Measurements from ENCODE around the gene USP9Y.

USP9Y gene

GRCh38 chrY:12841368-12841767, 140.3 kb downstream of the USP9Y start:
- Histone ChIP-seq H3K4me3 (ENCODE audit: low read length) (no peak overlapping the region), H3K27me3 (ENCODE audit: control insufficient read depth, low read length) (no peaks in the 10 kb centered on the region), H3K36me3 (ENCODE audit: control insufficient read depth, low read length) (no peaks in the 10 kb centered on the region), H3K27ac (ENCODE audit: low read depth, low read length) (no peak overlapping the region), H3K4me1 (ENCODE audit: control insufficient read depth, low read length) (no peaks in the 10 kb centered on the region), H3K9me3 (ENCODE audit: control insufficient read depth, insufficient read depth, low read length) (no peaks in the 10 kb centered on the region), H3F3A (ENCODE audit: control insufficient read depth, insufficient read depth) (no peaks in the 10 kb centered on the region), H3K79me2 (ENCODE audit: control insufficient read depth, low read length) (no peaks in the 10 kb centered on the region), H3K9me2 (replicated peaks; ENCODE audit: control insufficient read depth, low read length) (no peaks in the 10 kb centered on the region), H3K4me2 (ENCODE audit: low read length) (no peak overlapping the region), H4K20me1 (ENCODE audit: control insufficient read depth, insufficient read depth, low read depth, low read length) (no peaks in the 10 kb centered on the region)
- TF ChIP-seq EZH2phosphoT487 (IDR thresholded peaks at IDR 0.05; ENCODE audit: borderline replicate concordance, low read length) (no peak), CTCF (IDR thresholded peaks at IDR 0.05; ENCODE audit: low read depth, low read length, poor library complexity, severe bottlenecking) (no peak)

GRCh38 chrY:12846793-12847192, 145.8 kb downstream of the USP9Y start:
- H3K79me2 ChIP-seq (ENCODE audit: control insufficient read depth, low read length), result no peaks in the 10 kb centered on the region
- H3K27me3 ChIP-seq (ENCODE audit: control insufficient read depth, low read length), result no peaks in the 10 kb centered on the region
- no peaks in the 10 kb centered on the region for H3K9me3 ChIP-seq (ENCODE audit: control insufficient read depth, insufficient read depth, low read length)
- H3K4me2 ChIP-seq (ENCODE audit: low read length), result no peak overlapping the region
- no peaks in the 10 kb centered on the region for H3K4me1 ChIP-seq (ENCODE audit: control insufficient read depth, low read length)
- TF ChIP-seq EZH2phosphoT487 (IDR thresholded peaks at IDR 0.05; ENCODE audit: borderline replicate concordance, low read length) (no peak), CTCF (IDR thresholded peaks at IDR 0.05; ENCODE audit: low read depth, low read length, poor library complexity, severe bottlenecking) (no peak)
- no peaks in the 10 kb centered on the region for H4K20me1 ChIP-seq (ENCODE audit: control insufficient read depth, insufficient read depth, low read depth, low read length)
- H3K4me3 ChIP-seq (ENCODE audit: low read length), result no peak overlapping the region
- H3F3A ChIP-seq (ENCODE audit: control insufficient read depth, insufficient read depth), result no peaks in the 10 kb centered on the region
- H3K9me2 ChIP-seq (replicated peaks; ENCODE audit: control insufficient read depth, low read length), result no peaks in the 10 kb centered on the region
- H3K36me3 ChIP-seq (ENCODE audit: control insufficient read depth, low read length), result no peaks in the 10 kb centered on the region
- no peak overlapping the region for H3K27ac ChIP-seq (ENCODE audit: low read depth, low read length)

GRCh38 chrY:12855791-12856275, 154.8 kb downstream of the USP9Y start:
- Histone ChIP-seq H3K4me2 (ENCODE audit: low read length) (no peak overlapping the region), H3F3A (ENCODE audit: control insufficient read depth, insufficient read depth) (no peaks in the 10 kb centered on the region), H3K36me3 (ENCODE audit: control insufficient read depth, low read length) (no peaks in the 10 kb centered on the region), H3K4me3 (ENCODE audit: low read length) (no peak overlapping the region), H3K79me2 (ENCODE audit: control insufficient read depth, low read length) (no peaks in the 10 kb centered on the region), H3K27me3 (ENCODE audit: control insufficient read depth, low read length) (no peaks in the 10 kb centered on the region), H3K9me3 (ENCODE audit: control insufficient read depth, insufficient read depth, low read length) (no peaks in the 10 kb centered on the region), H3K27ac (ENCODE audit: low read depth, low read length) (no peak overlapping the region), H4K20me1 (ENCODE audit: control insufficient read depth, insufficient read depth, low read depth, low read length) (no peaks in the 10 kb centered on the region), H3K4me1 (ENCODE audit: control insufficient read depth, low read length) (no peaks in the 10 kb centered on the region), H3K9me2 (replicated peaks; ENCODE audit: control insufficient read depth, low read length) (no peaks in the 10 kb centered on the region)
- TF ChIP-seq EZH2phosphoT487 (IDR thresholded peaks at IDR 0.05; ENCODE audit: borderline replicate concordance, low read length) (no peak), CTCF (IDR thresholded peaks at IDR 0.05; ENCODE audit: low read depth, low read length, poor library complexity, severe bottlenecking) (no peak)
